HG03558 (cell line): ENCODE data around the gene MT3.

ENCODE experiments used
- ATAC-seq: cut with Tn5 transposase; IDR thresholded peaks from one replicate; pipeline ENCODE4 v1.9.1; 2021; ENCODE audit warnings: moderate number of reproducible peaks; ENCODE audit not compliant: unreplicated experiment; ENCODE audit errors: extremely low read depth

MT3 gene

DNA sequence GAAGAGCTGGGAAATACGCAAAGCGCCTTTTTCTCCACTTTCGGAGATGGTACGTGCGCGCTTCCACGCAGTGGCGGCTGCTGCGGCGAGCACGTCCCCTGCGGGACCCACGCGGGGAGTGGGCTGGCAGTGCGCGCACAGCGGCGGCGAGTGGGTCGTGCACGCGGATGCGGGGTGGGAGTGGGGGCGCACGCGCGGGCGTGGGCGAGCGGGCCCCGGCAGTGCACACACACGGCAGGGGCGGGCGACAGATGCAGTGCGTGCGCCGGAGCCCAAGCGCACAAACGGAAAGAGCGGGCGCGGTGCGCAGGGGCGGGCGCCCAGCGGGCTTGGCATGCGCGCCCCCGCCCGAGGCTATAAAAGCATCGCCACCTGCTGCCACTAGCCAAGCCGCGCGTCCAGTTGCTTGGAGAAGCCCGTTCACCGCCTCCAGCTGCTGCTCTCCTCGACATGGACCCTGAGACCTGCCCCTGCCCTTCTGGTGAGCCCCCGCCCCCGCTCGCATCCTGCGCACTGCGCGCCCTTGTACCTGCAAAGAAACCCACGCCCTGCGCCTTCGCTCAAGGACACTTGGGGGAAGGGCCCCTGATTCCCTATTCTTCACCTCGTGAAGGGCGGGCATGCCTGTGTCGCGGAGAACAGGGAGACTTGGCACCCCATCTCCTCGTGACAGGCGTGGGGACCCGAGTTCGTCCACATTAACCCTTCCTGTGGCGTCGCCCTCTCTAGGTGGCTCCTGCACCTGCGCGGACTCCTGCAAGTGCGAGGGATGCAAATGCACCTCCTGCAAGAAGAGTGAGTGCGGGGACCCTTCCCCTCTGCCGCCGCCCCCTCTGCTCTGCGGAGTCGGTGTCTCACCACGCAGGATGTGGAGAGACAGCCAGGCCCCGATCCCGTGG, at the start of gene MT3:
Gene MT3, plus strand, starts transcription at position 388 of the 899 bp plus-strand sequence. Its CDS starts 63 bp downstream, at position 451.
- ATAC-seq, result no peak

GRCh38 chr16:56539656-56540055, 49.7 kb upstream of the MT3 start:
- no peak for ATAC-seq

DNA sequence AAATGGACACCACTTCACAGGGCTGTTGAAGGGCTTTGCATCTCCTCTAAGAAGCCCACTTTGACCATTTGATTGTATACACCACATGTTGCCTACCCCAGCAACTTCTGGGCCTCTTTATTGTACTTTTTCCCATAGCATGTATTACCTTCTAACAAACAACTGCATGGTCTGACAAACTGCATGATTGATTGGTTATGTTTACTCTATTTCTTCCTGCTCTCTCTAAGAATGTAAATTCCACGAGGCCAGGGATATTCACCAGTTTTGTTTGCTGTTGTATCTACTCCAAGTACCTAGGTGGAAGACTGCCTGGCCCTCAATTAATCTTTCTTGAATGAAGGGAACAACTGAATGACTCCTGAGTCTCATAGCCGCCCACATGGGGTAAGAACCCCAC, 47.3 kb upstream of the MT3 start:
- no peak for ATAC-seq

DNA sequence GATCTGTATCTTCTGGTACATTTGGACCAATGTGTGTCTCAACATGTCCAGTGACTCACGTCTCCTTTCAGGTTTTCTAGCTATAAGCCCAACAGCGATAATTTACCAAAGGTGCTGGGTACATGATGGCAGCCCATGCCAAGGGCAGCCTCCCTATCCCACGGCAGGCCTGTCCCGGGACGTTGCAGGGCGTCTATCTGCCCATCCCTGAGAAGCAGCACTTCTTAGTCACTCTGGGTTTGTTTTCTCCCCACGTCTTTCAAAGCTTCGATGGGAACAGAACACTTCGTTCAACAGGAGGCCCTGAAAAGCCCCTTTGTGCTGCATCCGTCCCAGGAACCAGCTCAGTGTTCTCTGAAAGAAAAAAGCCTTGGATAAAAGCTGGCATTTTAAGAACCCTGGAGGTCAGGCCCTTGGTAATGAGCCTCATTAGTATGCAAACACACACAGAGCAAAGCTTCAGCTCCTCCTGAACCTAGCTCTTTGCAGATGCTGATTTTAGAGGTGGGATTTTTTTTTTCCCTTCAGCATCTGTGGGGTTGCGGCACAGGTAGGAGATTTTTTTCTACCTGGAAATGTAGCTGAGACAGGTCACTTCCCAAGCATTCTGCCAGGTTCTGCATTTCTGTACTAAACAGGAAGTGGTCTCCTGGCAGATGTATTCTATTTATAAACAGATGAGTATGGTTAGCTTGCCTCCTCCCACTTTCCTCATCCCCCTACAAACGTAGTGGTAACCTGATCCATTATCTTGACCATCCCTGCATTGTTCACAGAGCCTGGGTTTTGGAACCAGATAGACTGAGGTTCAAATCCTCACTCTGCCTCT, 42.0 kb upstream of the MT3 start:
- no peak for ATAC-seq

GRCh38 chr16:56547949-56548567, 41.3 kb upstream of the MT3 start:
- no peak for ATAC-seq

DNA sequence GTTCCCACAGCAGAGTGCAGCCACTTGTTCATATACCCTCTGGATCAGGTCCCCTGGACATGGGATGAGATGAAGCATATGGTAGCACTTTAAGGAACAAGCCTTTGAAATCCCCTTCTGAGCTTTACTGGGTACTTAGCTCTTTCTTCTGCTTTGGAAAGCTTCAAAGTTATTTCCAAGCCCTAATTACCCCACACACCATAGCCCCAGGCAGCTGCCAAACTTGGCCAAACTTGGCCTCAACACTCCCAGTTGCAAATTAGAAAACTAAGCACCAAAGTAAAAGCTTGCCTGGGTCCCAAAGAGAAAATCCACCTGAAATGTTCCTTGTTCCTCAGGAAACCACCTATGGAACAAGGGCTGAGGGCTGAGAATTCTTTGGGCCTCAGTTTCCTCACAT, 40.2 kb upstream of the MT3 start:
- ATAC-seq, result no peak

DNA sequence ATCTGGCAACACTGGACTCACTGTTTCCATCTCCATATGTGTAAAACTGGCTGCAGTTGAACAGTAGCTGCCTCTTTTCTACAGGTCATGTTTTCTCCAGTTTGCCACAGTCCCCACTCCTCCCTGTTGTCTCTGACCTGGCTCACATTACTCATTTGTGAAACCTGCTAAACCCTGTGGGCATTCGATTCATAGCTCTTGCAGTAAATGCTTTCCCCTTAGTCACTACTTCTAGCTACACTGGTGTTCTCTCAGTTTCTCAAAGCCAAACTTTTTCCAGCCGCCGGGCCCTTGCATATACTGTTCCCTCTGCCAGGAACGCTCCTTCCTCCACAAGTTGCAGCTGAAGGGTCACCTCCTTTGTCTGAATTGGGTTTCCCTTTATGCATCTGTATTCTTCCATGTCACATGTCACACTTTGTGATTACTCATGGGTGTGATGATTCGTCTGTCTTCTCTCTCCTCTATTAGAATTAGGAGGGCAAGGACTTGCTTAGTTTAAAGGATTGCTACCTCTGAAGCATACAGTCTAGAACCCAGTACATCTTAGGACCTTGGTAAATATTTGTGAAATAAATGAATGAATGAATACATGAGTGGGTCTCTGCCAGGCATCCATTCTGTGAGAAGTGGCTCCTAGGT, 39.5 kb upstream of the MT3 start:
- no peak for ATAC-seq

DNA sequence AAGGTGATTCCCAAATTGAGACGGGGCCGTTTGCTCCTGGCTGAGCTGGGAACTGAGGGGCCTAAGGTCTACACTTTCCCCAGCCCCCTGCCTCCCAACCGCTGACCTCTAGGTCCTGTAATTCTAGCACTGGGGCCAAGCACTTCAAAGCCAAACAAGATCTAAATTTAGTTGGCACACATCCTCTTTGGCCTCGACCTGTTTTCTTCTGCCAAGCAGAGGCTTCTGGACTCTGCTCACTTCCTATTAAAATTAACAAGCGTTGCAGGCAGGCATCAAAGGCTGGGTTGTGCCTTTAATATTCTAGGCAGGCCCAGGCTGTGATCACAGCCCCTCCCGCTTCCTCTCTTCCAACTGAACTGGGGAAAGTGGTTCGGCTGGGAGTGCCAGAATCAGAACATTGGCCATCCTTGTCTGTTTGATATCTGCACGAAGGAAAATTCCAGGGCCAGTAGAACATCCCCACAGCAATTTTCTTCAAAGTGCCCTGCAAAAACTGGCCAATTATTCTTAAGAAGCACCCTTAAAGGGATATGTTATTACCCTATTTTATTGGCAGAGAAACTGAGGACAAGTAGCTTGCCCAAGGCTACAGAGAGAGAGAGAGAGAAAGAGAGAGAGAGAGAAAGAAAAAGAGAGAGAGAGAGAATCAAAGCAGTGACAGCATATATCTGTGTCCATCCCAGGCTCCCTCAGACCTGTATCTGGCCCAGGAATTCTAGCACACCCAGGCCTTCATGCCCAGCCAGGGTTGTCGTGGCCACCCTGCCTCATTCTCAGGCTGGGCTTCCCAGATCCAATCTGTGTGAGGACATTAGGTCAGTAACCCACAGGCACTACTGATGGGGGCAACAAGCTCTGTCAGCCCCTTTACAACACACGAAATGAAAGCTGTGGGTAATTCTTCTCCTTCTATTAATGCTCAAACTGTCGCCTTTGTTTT, 37.3 kb upstream of the MT3 start:
- no peak for ATAC-seq

GRCh38 chr16:56554441-56554840, 34.9 kb upstream of the MT3 start:
- ATAC-seq, result no peak

DNA sequence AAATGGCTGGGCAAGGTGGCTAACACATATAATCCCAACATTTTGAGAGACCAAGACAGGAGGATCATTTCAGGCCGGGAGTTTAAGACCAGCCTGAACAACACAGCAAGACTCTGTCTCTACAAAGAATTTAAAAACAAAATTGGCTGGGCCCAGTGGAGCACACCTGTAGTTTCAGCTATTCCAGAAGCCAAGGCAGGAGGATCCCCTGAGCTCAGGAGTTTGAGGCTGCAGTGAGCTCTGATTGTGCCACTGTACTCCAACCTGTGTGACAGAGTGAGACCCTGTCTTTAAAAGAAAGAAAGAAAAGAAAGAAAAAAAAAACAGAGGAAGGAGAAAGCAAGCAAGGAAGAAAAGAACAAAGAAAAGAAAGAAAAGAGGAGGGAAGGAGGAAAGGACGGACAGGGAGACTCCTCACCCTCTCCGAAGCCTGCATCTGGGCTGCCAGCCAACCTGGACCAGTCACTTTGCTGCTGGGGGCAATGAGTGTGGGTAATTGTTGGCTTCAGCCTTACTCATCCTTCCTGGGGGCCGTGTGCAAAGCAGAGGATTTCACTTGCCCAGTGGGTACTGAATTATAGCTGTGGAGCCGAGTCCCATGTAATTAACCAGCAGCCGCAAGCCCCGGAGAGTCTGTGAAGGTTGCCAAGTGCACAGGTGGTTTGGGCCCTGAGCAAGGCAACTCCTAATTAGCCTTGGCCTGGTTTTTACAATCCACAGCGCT, 31.1 kb upstream of the MT3 start:
- no peak for ATAC-seq

- ATAC-seq, result no peak
Measured at GRCh38 chr16:56559109-56559508, 30.2 kb upstream of the MT3 start.

DNA sequence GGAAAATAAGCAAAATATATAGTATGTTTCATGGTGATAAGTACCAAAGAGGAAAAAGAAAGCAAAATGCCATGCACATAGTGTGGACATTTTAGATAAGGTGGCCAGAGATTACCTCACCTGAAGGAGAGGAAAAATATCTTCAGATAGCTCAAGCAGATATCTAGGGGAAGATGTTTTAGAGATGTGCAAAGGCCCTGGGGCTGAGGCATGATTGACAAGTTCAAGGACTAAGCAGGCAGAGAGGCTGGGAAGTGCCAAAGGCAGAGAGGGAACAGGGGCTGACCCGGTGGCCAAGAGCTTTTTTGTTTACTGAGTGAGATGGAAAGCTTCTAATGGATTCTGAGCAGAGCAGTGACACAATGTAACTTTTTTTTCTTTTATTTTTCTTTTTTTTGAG, 28.9 kb upstream of the MT3 start:
- ATAC-seq, result no peak

DNA sequence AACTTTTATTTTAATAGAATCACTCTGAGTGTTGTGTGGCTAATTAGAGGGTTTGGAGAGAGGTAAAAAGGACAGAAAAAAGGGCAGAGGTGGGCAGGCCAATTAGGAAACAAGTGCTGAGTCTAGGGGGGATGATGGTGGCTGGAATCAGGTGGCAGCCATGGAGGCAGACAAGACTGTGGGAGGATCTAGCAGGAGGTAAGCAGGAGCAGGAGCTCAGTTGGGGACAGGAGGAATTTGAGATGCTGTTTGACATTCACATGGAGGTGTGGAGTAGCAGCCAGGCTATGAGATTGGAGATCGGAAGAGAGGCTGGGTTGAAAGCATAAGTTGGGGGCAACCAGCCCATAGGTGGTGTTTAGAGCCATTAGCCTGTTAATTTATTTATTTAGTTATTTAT, 28.2 kb upstream of the MT3 start:
- ATAC-seq, result no peak

GRCh38 chr16:56564793-56565477, 24.4 kb upstream of the MT3 start, which contains the start of gene MT4:
Gene MT4, plus strand, starts transcription at chr16:56565073. Its CDS starts 56 bp downstream, at chr16:56565129.
- ATAC-seq, result no peak

DNA sequence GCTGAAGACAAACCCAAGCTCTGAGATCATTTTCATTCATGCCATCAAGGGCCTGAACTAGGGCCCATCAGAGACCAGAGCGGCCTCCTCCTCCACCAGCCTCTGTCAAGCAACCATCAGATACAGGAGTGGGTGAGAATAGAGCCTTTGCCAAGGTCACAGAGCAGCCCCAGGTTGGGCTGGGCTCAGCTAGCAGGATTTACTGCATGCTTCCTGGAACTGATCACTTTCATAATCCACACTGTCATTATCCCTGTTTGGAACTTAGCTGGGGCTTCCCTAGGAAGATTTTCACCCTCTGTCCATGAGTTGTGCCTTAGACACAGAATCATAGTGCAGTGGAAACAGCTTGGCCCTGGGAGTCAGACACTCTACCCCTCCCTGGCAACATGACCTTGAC, 19.4 kb upstream of the MT3 start:
- no peak for ATAC-seq

- ATAC-seq, result no peak
Measured at GRCh38 chr16:56571525-56571924, 17.8 kb upstream of the MT3 start.

GRCh38 chr16:56574625-56575024, 14.7 kb upstream of the MT3 start:
- no peak for ATAC-seq
